Measurements from ENCODE around the gene GNG3.
"Not testable (repeated sequence)": the region's sequence is repeated elsewhere in the genome, so short reads cannot be mapped to it uniquely, and the experiment has no call there.

Gene GNG3

GRCh38 chr11:62673196-62673525 is 34.3 kb upstream of the GNG3 start:
- Histone ChIP-seq H3K79me2 (ENCODE audit: control insufficient read depth, low read length) (peaks cover 85% of the 10 kb centered on the region), H3K4me2 (ENCODE audit: low read length) (peak overlapping the region; percentile 99), H3F3A (ENCODE audit: control insufficient read depth, insufficient read depth) (peaks cover 42% of the 10 kb centered on the region), H3K27ac (ENCODE audit: low read depth, low read length) (peak overlapping the region; percentile 92; the same call in 1 of the 2 replicates), H3K4me1 (ENCODE audit: control insufficient read depth, low read length) (peaks cover 61% of the 10 kb centered on the region), H3K27me3 (ENCODE audit: control insufficient read depth, low read length) (no peaks in the 10 kb centered on the region), H4K20me1 (ENCODE audit: control insufficient read depth, insufficient read depth, low read depth, low read length) (no peaks in the 10 kb centered on the region), H3K9me2 (replicated peaks; ENCODE audit: control insufficient read depth, low read length) (no peaks in the 10 kb centered on the region), H3K36me3 (ENCODE audit: control insufficient read depth, low read length) (peaks cover 75% of the 10 kb centered on the region), H3K9me3 (ENCODE audit: control insufficient read depth, insufficient read depth, low read length) (no peaks in the 10 kb centered on the region), H3K4me3 (ENCODE audit: low read length) (peak overlapping the region; percentile 95)
- no peak for TF ChIP-seq CTCF (IDR thresholded peaks at IDR 0.05; ENCODE audit: low read depth, low read length, poor library complexity, severe bottlenecking)
- no peak for TF ChIP-seq EZH2phosphoT487 (IDR thresholded peaks at IDR 0.05; ENCODE audit: borderline replicate concordance, low read length)

DNA sequence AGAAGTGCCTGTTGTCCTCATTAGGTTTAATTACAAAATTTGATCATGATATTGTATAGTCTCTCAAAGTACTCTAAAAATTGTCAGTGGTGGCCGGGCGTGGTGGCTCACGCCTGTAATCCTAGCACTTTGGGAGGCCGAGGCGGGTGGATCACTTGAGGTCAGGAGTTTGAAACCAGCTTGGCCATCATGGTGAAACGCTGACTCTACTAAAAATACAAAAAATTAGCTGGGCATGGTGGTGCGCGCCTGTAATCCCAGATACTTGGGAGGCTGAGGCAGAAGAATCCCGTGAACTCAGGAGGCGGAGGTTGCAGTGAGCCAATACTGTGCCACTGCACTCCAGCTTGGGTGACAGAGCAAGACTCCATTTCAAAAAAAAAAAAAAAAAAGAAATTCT is 32.1 kb upstream of the GNG3 start:
- H3K27me3 ChIP-seq (ENCODE audit: control insufficient read depth, low read length); H4K20me1 ChIP-seq (ENCODE audit: control insufficient read depth, insufficient read depth, low read depth, low read length); H3K4me2 ChIP-seq (ENCODE audit: low read length); H3K9me2 ChIP-seq (replicated peaks; ENCODE audit: control insufficient read depth, low read length); H3K9me3 ChIP-seq (ENCODE audit: control insufficient read depth, insufficient read depth, low read length); H3K27ac ChIP-seq (ENCODE audit: low read depth, low read length); H3K4me3 ChIP-seq (ENCODE audit: low read length): not testable (repeated sequence)
- Histone ChIP-seq H3K4me1 (ENCODE audit: control insufficient read depth, low read length) (peaks cover 53% of the 10 kb centered on the region), H3F3A (ENCODE audit: control insufficient read depth, insufficient read depth) (peaks cover 28% of the 10 kb centered on the region), H3K36me3 (ENCODE audit: control insufficient read depth, low read length) (peaks cover 66% of the 10 kb centered on the region), H3K79me2 (ENCODE audit: control insufficient read depth, low read length) (peaks cover 85% of the 10 kb centered on the region)

DNA sequence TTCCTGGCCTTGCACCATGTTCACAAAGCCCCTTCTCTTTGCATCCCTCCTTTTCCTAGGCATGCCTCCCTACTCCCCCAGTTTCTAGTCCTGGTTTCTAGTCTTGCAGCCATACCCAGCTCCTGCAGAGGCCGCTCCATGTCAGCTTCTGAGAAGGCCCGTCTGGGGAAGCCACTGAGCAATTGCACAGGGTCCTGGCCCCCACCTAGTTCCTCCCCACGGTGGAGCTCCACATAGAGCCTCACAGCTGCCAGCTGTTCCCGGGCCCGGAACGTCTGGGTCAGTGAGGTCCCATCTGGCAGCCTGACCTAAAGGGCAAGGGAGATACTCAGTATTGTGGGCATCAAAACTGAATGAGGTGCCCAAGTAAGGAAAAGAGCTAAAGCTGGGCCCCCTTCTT is 30.8 kb upstream of the GNG3 start:
- Histone ChIP-seq H3K36me3 (ENCODE audit: control insufficient read depth, low read length) (peaks cover 56% of the 10 kb centered on the region), H3K79me2 (ENCODE audit: control insufficient read depth, low read length) (peaks cover 73% of the 10 kb centered on the region), H3K4me2 (ENCODE audit: low read length) (0 out of 2 replicates have a peak overlapping the region, but pooled peaks have one; percentile 98), H3F3A (ENCODE audit: control insufficient read depth, insufficient read depth) (peaks cover 20% of the 10 kb centered on the region), H3K4me1 (ENCODE audit: control insufficient read depth, low read length) (peaks cover 55% of the 10 kb centered on the region), H3K4me3 (ENCODE audit: low read length) (no peak overlapping the region), H3K27ac (ENCODE audit: low read depth, low read length) (no peak overlapping the region), H3K9me3 (ENCODE audit: control insufficient read depth, insufficient read depth, low read length) (no peaks in the 10 kb centered on the region), H3K9me2 (replicated peaks; ENCODE audit: control insufficient read depth, low read length) (no peaks in the 10 kb centered on the region), H3K27me3 (ENCODE audit: control insufficient read depth, low read length) (no peaks in the 10 kb centered on the region), H4K20me1 (ENCODE audit: control insufficient read depth, insufficient read depth, low read depth, low read length) (no peaks in the 10 kb centered on the region)
- TF ChIP-seq EZH2phosphoT487 (IDR thresholded peaks at IDR 0.05; ENCODE audit: borderline replicate concordance, low read length) (no peak), CTCF (IDR thresholded peaks at IDR 0.05; ENCODE audit: low read depth, low read length, poor library complexity, severe bottlenecking) (peak; percentile 18)

GRCh38 chr11:62677156-62677555 is 30.3 kb upstream of the GNG3 start:
- no peaks in the 10 kb centered on the region for H4K20me1 ChIP-seq (ENCODE audit: control insufficient read depth, insufficient read depth, low read depth, low read length)
- peaks cover 55% of the 10 kb centered on the region for H3K4me1 ChIP-seq (ENCODE audit: control insufficient read depth, low read length)
- H3K27me3 ChIP-seq (ENCODE audit: control insufficient read depth, low read length), result no peaks in the 10 kb centered on the region
- peaks cover 20% of the 10 kb centered on the region for H3F3A ChIP-seq (ENCODE audit: control insufficient read depth, insufficient read depth)
- H3K79me2 ChIP-seq (ENCODE audit: control insufficient read depth, low read length), result peaks cover 68% of the 10 kb centered on the region
- H3K36me3 ChIP-seq (ENCODE audit: control insufficient read depth, low read length), result peaks cover 52% of the 10 kb centered on the region
- no peak overlapping the region for H3K27ac ChIP-seq (ENCODE audit: low read depth, low read length)
- H3K4me2 ChIP-seq (ENCODE audit: low read length), result peak overlapping the region; percentile 98; the same call in 1 of the 2 replicates
- H3K9me2 ChIP-seq (replicated peaks; ENCODE audit: control insufficient read depth, low read length), result no peaks in the 10 kb centered on the region
- no peaks in the 10 kb centered on the region for H3K9me3 ChIP-seq (ENCODE audit: control insufficient read depth, insufficient read depth, low read length)
- TF ChIP-seq EZH2phosphoT487 (IDR thresholded peaks at IDR 0.05; ENCODE audit: borderline replicate concordance, low read length), result no peak
- TF ChIP-seq CTCF (IDR thresholded peaks at IDR 0.05; ENCODE audit: low read depth, low read length, poor library complexity, severe bottlenecking), result no peak
- no peak overlapping the region for H3K4me3 ChIP-seq (ENCODE audit: low read length)

All from DOHH2 (cell line).